Endothelial cell of umbilical vein (primary cell): ENCODE measurements around the gene LIPK.

Experiments
- CTCF ChIP-seq, 2 donors: IDR thresholded peaks; 1 replicate in 1 of 2; 2 replicates in 1 of 2; pipeline ENCODE4 v1.5.1; 2011; ENCODE audit warnings: low read length in 2 of 2, mild to moderate bottlenecking in 2 of 2, moderate library complexity in 2 of 2, control low read depth in 1 of 2, inconsistent platforms in 1 of 2, low read depth in 1 of 2; ENCODE audit not compliant: insufficient read depth in 1 of 2; ENCODE audit errors: extremely low read depth in 1 of 2
- FOS ChIP-seq: IDR thresholded peaks from 2 replicates; pipeline ENCODE4 v1.6.1; 2011; ENCODE audit warnings: mild to moderate bottlenecking, low read length, moderate library complexity, borderline replicate concordance; ENCODE audit not compliant: insufficient read depth
- TF ChIP-seq, protein P1 (sequence below): IDR thresholded peaks from 2 replicates; pipeline ENCODE4 v1.6.1; 2011; ENCODE audit not compliant: insufficient read depth, insufficient read length

DNA sequence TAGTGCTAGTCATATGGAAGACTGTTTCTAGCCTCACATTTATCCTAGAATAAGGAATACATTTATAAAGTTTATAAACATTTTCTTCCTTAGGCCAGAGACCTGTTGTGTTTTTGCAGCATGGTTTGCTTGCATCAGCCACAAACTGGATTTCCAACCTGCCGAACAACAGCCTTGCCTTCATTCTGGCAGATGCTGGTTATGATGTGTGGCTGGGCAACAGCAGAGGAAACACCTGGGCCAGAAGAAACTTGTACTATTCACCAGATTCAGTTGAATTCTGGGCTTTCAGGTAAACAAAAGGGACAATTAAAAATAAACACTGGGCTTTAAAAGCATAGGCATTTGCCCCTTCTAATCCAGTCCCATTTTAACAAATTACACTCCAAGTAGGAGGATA, 37.6 kb upstream of the LIPK start:
- TF ChIP-seq CTCF (IDR thresholded peaks at IDR 0.05; ENCODE audit: extremely low read depth in 1 of 2, insufficient read depth in 1 of 2, low read depth in 1 of 2, low read length in 2 of 2) (no peak), FOS (no peak)
- TF ChIP-seq, protein P1, sequence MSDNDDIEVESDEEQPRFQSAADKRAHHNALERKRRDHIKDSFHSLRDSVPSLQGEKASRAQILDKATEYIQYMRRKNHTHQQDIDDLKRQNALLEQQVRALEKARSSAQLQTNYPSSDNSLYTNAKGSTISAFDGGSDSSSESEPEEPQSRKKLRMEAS: no peak
